Heart left ventricle (tissue), 16 donors: ENCODE measurements around the gene BET1. TPM values are rescaled to one million over a fixed set of nuclear protein-coding genes. Genes with fewer than 3 reads are reported as not detected.
A peak's percentile ranks its signal among the peaks of the same experiment; 100 is the strongest.

Source experiments
- ATAC-seq, 4 donors: fragments of 200-7000 bp; cut with Tn5 transposase; one replicate each; pipeline ENCODE4 v1.9.1; 2020 to 2022; ENCODE audit warnings: moderate library complexity in 4 of 4, mild to moderate bottlenecking in 3 of 4, moderate number of reproducible peaks in 1 of 4
- DNase-seq, 5 donors: peaks; one replicate each; pipeline ENCODE4 v3.0.0-alpha.2; 2020
- H3K27ac ChIP-seq, 12 donors: fragments of 200-600 bp; sonication (generic) in 4 of 12; one replicate each; pipeline versions ENCODE4 v1.5.0 to v1.8.0; 2016 to 2022; ENCODE audit warnings: mild to moderate bottlenecking in 2 of 12
- H3K27me3 ChIP-seq, 9 donors: fragments of 200-600 bp; sonication (generic) in 2 of 9; one replicate each; pipeline versions ENCODE4 v1.5.1 to v1.8.0; 2016 to 2022; ENCODE audit warnings: mild to moderate bottlenecking in 3 of 9
- H3K36me3 ChIP-seq, 9 donors: fragments of 200-600 bp; sonication (generic) in 2 of 9; one replicate each; pipeline versions ENCODE4 v1.5.0 to v1.8.0; 2018 to 2022; ENCODE audit warnings: mild to moderate bottlenecking in 2 of 9
- H3K4me1 ChIP-seq, 12 donors: fragments of 200-600 bp; sonication (generic) in 4 of 12; one replicate each; pipeline versions ENCODE4 v1.5.0 to v1.8.0; 2016 to 2022; ENCODE audit warnings: mild to moderate bottlenecking in 3 of 12
- H3K4me3 ChIP-seq, 12 donors: fragments of 200-600 bp; sonication (generic) in 4 of 12; one replicate each; pipeline versions ENCODE4 v1.5.0 to v1.8.0; 2017 to 2022; ENCODE audit warnings: mild to moderate bottlenecking in 9 of 12, moderate library complexity in 4 of 12
- H3K9me3 ChIP-seq, 12 donors: fragments of 200-600 bp; sonication (generic) in 4 of 12; one replicate each; pipeline versions ENCODE4 v1.5.0 to v1.8.0; 2016 to 2022; ENCODE audit warnings: mild to moderate bottlenecking in 1 of 12
- POLR2A ChIP-seq, 2 donors: fragments of 450-650 bp; IDR thresholded peaks; one replicate each; pipeline ENCODE4 v1.6.1; 2017; ENCODE audit warnings: antibody characterized with exemption in 2 of 2, mild to moderate bottlenecking in 2 of 2, moderate library complexity in 2 of 2
- WGBS, 4 donors: extraction: QIAGEN DNeasy Blood & Tissue Kit in 2 of 4; methylation state at CpG; one replicate each; pipeline versions ENCODE4 v1.1.5 to v1.1.7; 2013 to 2018; 5-methylcytosine and 5-hydroxymethylcytosine counted together
- intact Hi-C, 10 donors: fragments of 100-400 bp; cut with DNase I; formaldehyde crosslinking; loops; one replicate each; pipeline versions ENCODE4 v1.11.1 to v1.14.2; 2022
- polyA plus RNA-seq, 2 donors: library from polyadenylated mRNA; stranded (reverse); fragments of 200-250 nt; gene quantifications; one replicate each; pipeline ENCODE4 v1.2.3, GENCODE V29; 2013
- total RNA-seq, 9 donors: library from RNA; depleted of rRNA in 2 of 9; stranded (reverse); fragments of >200 nt in 2 of 9; fragmentation: NEBNext Ultra II Directional in 3 of 9; extraction: Animal tissue kit (Norgen Biotek cat#: 25700) in 3 of 9; gene quantifications; one replicate each; pipeline versions ENCODE4 v1.1.0 to v1.2.4, GENCODE V29; 2016 to 2023
- TF ChIP-seq, protein P1 (sequence below), 12 donors: fragments of 200-600 bp; sonication (generic) in 4 of 12; IDR thresholded peaks; one replicate each; pipeline versions ENCODE4 v1.5.0 to v1.8.0; 2018 to 2022; ENCODE audit warnings: antibody characterized with exemption in 12 of 12, mild to moderate bottlenecking in 5 of 12
- donor health status: ischemic (EF 13 %, LVEDD 7.1; RV severe dilation, severe dysfunction).
- donor health status: healthy with polysubstance abuse.
- donor health status: DM: no; HTN: yes; CAD: no.
- donor health status: DM: no; HTN: no; CAD: no.
- donor health status: ischemic (EF 25% LVEDD 6.9; RV normal size, moderate dysfunction).
- donor health status: ischemic (EF 25% LVEDD 5.7; RV mildly dilated, moderate dysfunction).
- donor health status: healthy.
- donor health status: DM: yes; HTN: yes; CAD: no.
- donor health status: ischemic (EF 35%, LVEDD 5.7; RV mildly dilated, moderate dysfunction).
- donor health status: nonischemic (EF 11% LVEDD 7.7; RV severe dilation, severe dysfunction).
- donor health status: DM: yes; HTN: yes; CAD: no.
- donor health status: PGD.
- donor health status: ischemic (EF 29% LVEDD 5.4; RV normal size, mild dysfunction).
- donor health status: nonischemic (EF 23%, LVEDD 6.1; RV moderate dilation, normal function).

The BET1 gene
- total and polyA plus RNA-seq, 11 donors = 8.1 to 16.5 (median 12.1) TPM

GRCh38 chr7:94008537-94008936 is 4.4 kb upstream of the BET1 start:
- no peaks in the 10 kb centered on the region for H3K9me3 ChIP-seq
- no peaks in the 10 kb centered on the region for H3K36me3 ChIP-seq
- no peak for DNase-seq
- no peak overlapping the region for H3K4me3 ChIP-seq
- 79 to 85% (median 82%) methylated on average over 2 of the region's 2 CpGs for WGBS, 4 donors
- TF ChIP-seq, protein P1, sequence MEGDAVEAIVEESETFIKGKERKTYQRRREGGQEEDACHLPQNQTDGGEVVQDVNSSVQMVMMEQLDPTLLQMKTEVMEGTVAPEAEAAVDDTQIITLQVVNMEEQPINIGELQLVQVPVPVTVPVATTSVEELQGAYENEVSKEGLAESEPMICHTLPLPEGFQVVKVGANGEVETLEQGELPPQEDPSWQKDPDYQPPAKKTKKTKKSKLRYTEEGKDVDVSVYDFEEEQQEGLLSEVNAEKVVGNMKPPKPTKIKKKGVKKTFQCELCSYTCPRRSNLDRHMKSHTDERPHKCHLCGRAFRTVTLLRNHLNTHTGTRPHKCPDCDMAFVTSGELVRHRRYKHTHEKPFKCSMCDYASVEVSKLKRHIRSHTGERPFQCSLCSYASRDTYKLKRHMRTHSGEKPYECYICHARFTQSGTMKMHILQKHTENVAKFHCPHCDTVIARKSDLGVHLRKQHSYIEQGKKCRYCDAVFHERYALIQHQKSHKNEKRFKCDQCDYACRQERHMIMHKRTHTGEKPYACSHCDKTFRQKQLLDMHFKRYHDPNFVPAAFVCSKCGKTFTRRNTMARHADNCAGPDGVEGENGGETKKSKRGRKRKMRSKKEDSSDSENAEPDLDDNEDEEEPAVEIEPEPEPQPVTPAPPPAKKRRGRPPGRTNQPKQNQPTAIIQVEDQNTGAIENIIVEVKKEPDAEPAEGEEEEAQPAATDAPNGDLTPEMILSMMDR (IDR thresholded peaks at IDR 0.05) = no peak
- TF ChIP-seq POLR2A (IDR thresholded peaks at IDR 0.05) = no peak
- H3K27me3 ChIP-seq = peaks cover 0 to 5% (median 0%) of the 10 kb centered on the region in 9 donors
- no peak overlapping the region for H3K27ac ChIP-seq
- ATAC-seq = no peak
- peaks cover 0 to 9% (median 5%) of the 10 kb centered on the region in 12 donors for H3K4me1 ChIP-seq
- intact Hi-C loops = loop anchor here in 2 of 10 donors (10.0 kb wide), 2 partner anchors 76 to 104 kb away; partner anchors contain the start of gene GNGT1 (in 1 of the 2)

DNA sequence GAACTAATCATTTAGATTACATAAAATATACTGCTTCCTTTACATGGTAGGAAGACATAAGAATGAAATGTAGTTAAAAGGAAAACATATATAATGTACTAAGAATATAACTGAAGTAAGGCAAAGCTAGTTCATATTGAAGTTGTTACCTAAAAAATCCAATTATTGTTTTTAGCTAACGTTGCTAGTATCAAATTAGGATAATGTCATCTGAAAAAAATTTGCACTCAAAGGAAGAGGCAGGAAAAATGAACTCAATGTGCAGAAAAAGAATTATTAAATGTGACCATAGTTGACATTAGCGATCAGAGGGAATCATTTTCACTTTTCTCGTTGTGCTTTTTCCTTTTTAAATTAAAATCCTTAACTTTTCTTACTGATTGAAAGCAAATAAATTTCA is 1.6 kb upstream of the BET1 start:
- Histone ChIP-seq H3K9me3 (no peaks in the 10 kb centered on the region), H3K4me1 (peaks cover 0 to 29% (median 19%) of the 10 kb centered on the region in 12 donors), H3K27ac (no peak overlapping the region), H3K4me3 (no peak overlapping the region), H3K27me3 (peaks cover 0 to 5% (median 0%) of the 10 kb centered on the region in 9 donors), H3K36me3 (peaks cover 0 to 4% (median 0%) of the 10 kb centered on the region in 9 donors)
- DNase-seq (no peak), ATAC-seq (no peak)
- TF ChIP-seq, protein P1 (IDR thresholded peaks at IDR 0.05) = no peak
- no peak for TF ChIP-seq POLR2A (IDR thresholded peaks at IDR 0.05)
- 69 to 74% (median 72%) methylated on average over 3 of the region's 3 CpGs for WGBS, 4 donors
- intact Hi-C loops = loop anchor here in 2 of 10 donors (10.0 kb wide), 2 partner anchors 79 to 101 kb away; partner anchors contain the start of gene GNGT1 (in 1 of the 2)

GRCh38 chr7:94003446-94004023 is 620 bp downstream of the BET1 start:
- peak overlapping the region; percentile 47 to 93 (median 86) for H3K27ac ChIP-seq
- 4 to 7% (median 5%) methylated on average over 16 of the region's 16 CpGs for WGBS, 4 donors
- ATAC-seq = peak; percentile 21 to 44 (median 32)
- intact Hi-C loops = loop anchor here in 7 of 10 donors (5.0 to 10.0 kb wide), 5 partner anchors 81 to 101 kb away; partner anchors contain the start of genes GNG11 (in 5 of the 7) and GNGT1 (in 1 of the 7)
- no peak for DNase-seq
- H3K36me3 ChIP-seq = peaks cover 0 to 11% (median 5%) of the 10 kb centered on the region in 9 donors
- H3K27me3 ChIP-seq = peaks cover 0 to 5% (median 0%) of the 10 kb centered on the region in 9 donors
- TF ChIP-seq, protein P1 (IDR thresholded peaks at IDR 0.05) = no peak
- TF ChIP-seq POLR2A (IDR thresholded peaks at IDR 0.05) = no peak
- peak overlapping the region; percentile 70 to 91 (median 87) for H3K4me3 ChIP-seq
- peaks cover 0 to 29% (median 20%) of the 10 kb centered on the region in 12 donors for H3K4me1 ChIP-seq
- H3K9me3 ChIP-seq = no peaks in the 10 kb centered on the region

DNA sequence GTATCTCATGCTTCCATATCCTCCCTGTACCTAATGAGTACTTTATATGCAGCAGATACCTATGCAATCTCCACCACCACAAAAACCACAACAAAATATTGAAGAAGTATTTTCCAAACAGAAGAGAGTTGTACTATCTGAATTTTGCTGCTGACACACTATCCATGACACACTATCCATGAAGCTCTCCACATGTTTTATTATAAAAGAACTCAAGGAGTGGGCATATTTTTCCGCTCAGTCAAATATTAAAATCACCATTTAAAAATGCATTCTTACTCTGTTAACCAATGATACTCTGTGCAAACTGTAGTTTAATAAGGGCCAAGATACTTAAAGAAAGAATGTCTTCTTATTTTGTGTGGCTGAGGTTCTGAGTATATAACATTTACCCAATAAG is 2.8 kb downstream of the BET1 start:
- no peak for TF ChIP-seq POLR2A (IDR thresholded peaks at IDR 0.05)
- TF ChIP-seq, protein P1 (IDR thresholded peaks at IDR 0.05) = no peak
- no peak for DNase-seq
- Histone ChIP-seq H3K27me3 (peaks cover 0 to 5% (median 0%) of the 10 kb centered on the region in 9 donors), H3K9me3 (no peaks in the 10 kb centered on the region), H3K36me3 (peaks cover 0 to 28% (median 22%) of the 10 kb centered on the region in 9 donors), H3K27ac (no peak overlapping the region), H3K4me3 (no peak overlapping the region), H3K4me1 (peaks cover 0 to 29% (median 20%) of the 10 kb centered on the region in 12 donors)
- ATAC-seq = no peak
- intact Hi-C loops = loop anchor here in 7 of 10 donors (5.0 to 10.0 kb wide), 5 partner anchors 79 to 99 kb away; partner anchors contain the start of genes GNG11 (in 5 of the 7) and GNGT1 (in 1 of the 7)
- 91 to 100% (median 97%) methylated on average over 1 of the region's 1 CpG for WGBS, 4 donors
